ENCODE data around the gene CTAGE1.

- TF ChIP-seq POLR2A (IDR thresholded peaks at IDR 0.05; ENCODE audit: low read depth): no peak
- TF ChIP-seq CTCF (IDR thresholded peaks at IDR 0.05): no peak
- TF ChIP-seq EP300 (IDR thresholded peaks at IDR 0.05): no peak
Observed at GRCh38 chr18:22417496-22418188, at the start of gene CTAGE1.

Measured in esophagus muscularis mucosa (tissue), 4 donors.